GM04504 (cell line): ENCODE data around the gene ADA.
A peak's percentile ranks its signal among the peaks of the same experiment; 100 is the strongest.

Experiments used
- DNase-seq: peaks from one replicate; pipeline ENCODE4 v3.0.0-alpha.2; 2012; ENCODE audit warnings: low read depth

The ADA gene

DNA sequence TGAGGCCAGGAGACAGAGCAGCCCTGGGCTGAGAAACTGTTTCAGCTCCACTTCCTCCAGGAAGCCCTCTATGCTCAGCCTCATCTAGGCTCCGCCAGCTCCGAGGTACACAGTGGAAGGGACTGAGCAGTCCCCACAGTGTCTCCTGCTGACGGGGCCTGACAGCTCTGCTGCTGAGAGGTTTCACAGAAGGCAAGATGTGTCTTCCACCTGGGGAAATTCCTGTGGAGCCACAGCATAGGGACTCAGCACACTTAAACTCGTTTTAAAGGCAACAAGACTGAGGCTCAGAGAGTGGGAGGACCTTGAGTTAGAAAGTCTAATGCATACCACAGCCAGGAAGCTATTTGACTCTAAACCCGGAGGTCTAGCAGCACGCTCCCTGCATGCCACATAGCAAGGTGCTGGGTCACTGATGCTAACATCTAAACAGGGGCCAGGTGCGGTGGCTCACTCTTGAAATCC, 6.8 kb downstream of the ADA start:
- DNase-seq = no peak

DNA sequence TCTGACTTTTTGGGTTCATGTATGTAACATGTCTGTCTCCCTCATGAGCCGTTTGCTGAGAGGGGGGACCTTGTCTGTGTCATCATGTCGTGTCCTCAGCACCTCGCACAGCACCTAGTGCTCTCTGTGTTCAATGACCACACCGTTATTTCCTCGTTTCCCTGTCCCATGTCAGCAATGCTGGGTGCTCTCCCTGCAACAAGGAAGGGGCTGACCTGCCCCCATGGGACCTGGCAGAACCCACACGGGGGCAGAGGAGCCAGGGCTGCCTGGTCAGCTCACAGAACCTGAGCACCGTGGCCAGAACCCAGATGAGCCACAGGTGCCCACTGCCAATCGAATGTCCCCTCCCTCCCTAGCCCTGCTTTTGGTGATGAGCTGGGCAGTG, 7.3 kb downstream of the ADA start:
- DNase-seq = no peak

DNA sequence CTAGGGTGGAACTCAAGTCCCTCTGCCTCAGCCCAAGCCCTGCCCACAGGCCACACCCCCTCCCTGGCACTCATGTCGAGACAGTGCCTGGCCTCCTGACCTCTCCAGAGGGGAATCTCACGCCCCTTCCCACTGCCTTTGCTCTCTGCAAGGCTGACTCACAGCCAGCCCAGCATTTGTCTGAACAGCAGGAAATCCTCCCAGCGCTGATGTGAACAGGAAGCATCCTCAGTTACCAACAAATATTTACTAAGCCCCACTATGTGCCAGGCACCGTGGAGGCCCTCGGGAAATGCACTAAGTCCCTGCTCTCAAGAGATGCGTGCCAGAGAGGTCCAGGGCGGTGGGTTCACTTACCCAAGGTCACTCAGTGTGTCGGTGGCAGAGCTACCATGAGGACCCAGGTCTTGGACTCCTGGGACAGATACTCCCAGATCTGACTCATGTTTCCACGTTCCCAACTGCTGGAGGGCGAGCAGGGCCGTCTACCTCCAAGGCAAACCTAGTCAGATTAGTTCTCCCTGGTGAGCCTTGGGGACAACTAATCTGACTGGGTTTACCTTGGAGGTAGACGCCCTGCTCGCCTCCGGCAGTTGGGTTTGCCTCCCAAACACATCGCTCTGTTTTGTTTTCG, 7.8 kb downstream of the ADA start:
- peak; percentile 77 for DNase-seq

GRCh38 chr20:44643154-44643519, 8.4 kb downstream of the ADA start:
- DNase-seq = no peak

DNA sequence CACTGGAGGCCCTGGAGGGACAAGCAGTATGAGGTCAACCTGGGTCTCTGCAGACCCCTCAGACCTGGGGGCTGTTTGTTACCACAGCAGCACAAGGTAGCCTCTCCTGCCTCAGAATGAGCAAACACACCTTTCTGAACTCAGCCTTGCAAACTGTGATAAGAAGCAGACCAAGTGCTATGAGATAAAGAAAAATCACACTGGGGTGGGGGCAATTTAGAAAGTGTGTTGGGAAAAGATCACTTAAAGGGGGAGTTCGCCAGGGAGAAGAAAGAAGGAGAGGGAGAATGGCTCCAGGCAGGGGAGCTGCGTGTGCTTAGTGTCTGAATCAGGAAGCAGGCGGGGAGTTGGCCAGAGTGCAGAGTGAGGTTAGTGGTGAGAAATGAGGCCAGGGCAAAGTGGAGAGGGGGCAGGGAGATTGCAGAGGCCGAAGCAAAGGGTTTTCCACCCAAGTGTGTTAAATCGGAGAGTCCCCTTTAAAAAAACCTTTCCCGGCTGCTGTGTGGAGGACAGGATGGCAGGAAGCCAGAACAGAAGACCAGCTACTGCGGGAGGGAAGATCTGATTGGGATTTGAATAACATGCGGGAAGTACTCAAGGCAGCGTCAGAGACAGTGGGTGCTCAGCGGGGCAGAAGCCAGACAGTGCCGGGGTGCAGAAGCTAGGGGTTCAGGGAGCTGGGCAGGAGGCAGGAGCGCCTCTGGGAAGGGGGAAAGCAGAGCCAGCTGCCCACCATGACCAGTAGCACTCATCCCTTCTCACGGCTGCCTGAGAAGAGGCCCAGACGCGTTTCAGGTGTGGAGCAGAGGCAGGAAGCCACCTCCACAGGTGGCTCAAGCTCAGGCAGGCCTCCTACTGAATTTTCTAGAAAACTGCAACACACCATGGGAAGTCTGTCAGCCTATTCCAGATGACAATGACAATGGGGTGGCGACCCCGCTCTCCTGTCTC, 9.0 kb downstream of the ADA start:
- peak; percentile 72 for DNase-seq

DNA sequence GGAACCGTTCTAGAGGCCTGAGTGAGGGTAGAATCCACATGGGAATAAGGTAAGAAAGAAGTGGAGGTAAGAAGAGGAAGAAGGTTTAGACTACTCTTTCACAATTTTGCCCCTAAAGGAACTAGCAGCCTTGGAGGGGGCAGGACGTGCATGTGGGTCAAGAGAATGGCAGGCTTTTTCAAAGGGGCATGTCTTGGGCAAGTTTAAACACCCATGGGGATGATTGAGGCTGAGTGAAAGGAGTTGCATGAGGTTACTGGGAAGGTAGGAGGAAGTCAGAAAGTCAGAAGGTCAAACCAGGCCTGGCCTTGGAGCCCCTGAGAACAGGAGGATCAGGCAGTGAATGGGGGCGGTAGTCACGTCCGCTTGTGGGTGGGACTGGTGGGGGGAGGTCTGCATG, 10.2 kb downstream of the ADA start:
- DNase-seq = no peak

DNA sequence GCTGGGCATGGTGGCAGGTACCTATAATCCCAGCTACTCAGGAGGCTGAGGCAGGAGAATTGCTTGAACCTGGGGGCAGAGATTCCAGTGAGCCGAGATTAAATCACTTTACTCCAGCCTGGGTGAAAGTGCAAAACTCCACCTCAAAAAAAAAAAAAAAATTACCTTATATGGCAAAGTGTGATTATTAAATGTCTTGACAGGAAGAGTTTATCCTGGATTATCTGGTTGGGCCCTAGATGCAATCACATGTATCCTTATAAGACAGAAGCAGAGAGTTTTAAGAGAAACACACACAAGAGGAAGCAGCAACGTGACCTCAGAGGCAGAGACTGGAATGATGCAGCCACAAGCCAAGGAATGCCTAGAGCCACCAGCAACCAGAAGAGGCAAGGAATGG, 11.0 kb downstream of the ADA start:
- no peak for DNase-seq

- no peak for DNase-seq
These were observed 13.8 kb downstream of the ADA start for GRCh38 chr20:44637522-44638372.

DNA sequence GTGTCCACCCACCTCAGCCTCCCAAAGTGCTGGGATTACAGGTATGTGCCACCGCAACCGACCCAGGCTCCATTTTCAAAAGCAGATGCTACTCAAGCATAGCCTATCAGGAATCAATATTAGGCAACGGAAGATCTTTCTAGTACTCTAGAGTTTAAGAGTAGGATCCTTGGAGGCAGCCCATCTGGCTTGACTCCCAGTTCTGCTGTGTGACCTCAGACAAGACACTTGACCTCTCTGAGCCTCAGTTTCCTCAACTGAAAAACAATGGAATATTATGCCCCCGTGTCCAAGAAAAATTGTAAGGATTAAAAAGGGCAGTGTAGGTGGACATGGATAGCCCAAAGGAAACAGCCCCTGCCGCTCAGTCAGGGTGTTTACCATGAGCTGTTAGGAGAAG, 14.5 kb downstream of the ADA start:
- DNase-seq = no peak

GRCh38 chr20:44635877-44636276, 15.6 kb downstream of the ADA start:
- DNase-seq = no peak

- DNase-seq = no peak
These were observed 17.5 kb downstream of the ADA start for GRCh38 chr20:44633872-44634600.

GRCh38 chr20:44633187-44633810, 18.2 kb downstream of the ADA start:
- DNase-seq = no peak

DNA sequence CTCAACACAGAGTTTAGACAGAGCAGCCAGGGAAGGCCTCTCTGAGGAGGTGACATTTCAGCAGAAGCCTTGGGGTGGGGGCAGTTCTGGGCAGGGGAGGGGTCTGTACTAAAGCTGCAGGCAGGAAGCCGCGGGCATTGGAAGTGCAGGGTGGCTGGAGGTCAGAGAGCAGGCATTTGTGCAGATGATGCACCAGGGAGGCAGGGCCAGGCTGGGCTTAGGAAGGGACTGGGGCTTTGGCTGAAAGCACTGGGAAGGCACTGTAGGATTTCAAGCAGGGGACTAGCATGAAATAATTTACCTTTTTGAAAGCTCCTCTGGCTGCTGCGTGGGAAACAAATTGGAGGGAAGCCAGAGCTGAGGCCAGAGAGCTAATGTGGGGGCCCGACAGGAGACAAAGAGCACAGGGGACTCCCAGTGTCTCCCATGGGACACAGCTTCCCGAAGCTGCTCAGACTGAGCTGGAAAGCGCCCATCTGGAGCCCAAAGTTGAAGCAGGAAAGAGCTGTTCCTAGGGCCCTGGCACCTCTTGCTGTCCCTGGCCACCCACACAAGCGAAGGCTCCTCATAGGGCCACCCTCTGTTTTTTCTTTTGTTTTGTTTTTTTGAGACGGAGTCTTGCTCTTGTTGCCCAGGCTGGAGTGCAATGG, 19.3 kb downstream of the ADA start:
- DNase-seq = no peak

DNA sequence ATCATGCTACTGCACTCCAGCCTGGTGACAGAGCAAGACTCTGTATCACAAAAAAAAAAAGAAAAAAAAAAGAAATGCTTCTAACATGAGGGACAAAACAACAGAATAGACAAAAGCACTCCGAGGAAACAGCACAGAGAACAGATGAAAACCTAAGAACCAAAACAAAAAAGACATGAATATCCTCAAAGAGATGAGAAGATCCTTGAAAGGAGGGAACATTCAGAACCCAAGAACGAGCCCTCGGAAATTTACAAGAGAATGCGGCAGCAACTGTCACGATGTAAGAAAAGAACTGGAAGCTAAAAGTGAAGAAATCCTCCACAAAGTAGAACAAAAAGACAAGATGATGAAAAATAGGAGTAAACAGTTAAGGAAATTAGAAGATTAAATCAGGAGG, 21.2 kb downstream of the ADA start:
- no peak for DNase-seq

DNA sequence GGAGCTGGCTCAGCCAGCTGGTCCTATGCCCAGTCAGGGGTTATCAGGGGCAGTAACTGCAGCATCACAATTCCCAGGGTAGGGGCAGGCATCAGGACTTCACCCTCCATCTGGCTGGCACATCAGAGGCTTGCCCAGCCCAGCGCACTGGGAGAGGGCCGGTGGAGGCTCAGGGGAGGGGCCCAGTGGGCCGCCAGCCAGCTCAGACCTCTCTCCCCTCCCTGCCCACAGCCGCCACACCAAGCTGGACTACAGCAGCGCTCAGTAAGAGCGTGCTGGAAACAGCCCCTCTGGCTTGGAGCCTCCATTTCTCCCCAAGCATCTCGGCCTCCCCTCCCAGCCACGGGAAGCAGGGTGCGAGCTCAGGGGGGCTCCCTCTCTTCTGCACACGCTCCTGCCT, 22.0 kb downstream of the ADA start:
- DNase-seq = no peak

DNA sequence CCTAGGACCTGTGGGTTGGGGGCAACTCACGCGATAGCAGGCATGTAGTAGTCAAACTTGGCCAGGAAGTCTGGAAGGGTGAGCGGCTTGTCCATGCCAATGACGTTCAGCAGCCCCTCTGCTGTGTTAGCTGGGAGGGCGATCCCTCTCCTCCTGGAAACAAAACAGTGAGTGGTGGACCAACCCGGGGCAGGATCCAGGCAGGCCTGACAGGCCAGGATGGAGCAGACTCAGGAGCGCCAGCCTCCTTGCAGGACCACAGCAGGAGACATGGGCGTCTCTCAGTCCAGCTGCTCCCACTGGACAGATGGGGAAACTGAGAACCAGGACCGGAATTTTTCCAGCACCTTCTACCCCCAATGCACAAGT, 22.5 kb downstream of the ADA start:
- DNase-seq = no peak

GRCh38 chr20:44627364-44628010, 24.0 kb downstream of the ADA start:
- DNase-seq = no peak

DNA sequence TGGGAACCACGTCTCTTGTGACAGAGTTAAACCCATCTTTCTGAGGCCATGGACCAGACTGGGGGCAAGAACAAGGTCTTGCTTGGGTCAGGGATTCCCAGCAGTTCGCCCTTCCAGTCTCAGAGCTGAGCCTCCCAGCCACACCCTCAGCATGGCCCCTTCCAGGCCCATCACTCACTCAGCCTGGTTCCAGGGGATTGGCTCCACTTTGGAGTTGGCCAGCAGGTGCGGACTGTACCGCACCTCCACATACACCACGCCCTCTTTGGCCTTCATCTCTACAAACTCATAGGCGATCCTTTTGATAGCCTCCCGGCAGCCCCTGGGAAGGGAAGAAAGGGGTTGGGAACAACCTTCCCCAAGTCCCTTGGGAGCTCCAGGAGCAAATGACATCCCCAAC, 25.2 kb downstream of the ADA start:
- DNase-seq = no peak

DNA sequence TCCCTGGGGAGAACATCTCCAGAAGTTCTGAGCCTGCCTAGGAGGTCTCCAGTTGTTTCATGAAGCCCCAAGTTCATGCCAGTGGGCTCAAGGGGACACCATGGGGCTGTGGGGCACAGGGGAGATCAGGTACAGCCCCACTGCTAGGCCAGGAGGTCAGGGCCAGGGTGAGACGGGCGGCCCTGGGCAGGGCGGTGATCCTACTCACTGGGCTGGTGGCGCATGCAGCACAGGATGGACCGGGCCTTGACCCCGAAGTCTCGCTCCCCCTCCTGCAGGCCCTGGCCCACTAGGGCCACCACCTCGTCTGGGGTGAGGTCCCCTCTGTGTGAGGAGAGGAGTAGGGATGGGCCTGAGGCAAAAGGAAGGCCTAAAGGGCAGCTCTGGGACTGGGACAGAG, 26.1 kb downstream of the ADA start:
- no peak for DNase-seq

- no peak for DNase-seq
These were observed 26.7 kb downstream of the ADA start for GRCh38 chr20:44624743-44625271.
